Panc1 (cell line): Measurements from ENCODE around the gene MTSS2. TPM values are rescaled to one million over a fixed set of nuclear protein-coding genes. Genes with fewer than 3 reads are reported as not detected.

ENCODE experiments used
- ATAC-seq: fragments of 200-7000 bp; cut with Tn5 transposase; 2 replicates; pipeline ENCODE4 v1.9.1; 2020; ENCODE audit warnings: mild to moderate bottlenecking, moderate library complexity
- BruUV-seq: library from RNA; stranded (reverse); fragments of 400-500 nt; replicated peaks from 2 replicates; lab custom pipeline; 2021; lab: Mats Ljungman, UMichigan
- CTCF ChIA-PET: fragments of 300-600 bp; sonication (Branson Sonifier 250); formaldehyde crosslinking; loops from one replicate; lab custom pipeline; 2022; ENCODE audit warnings: antibody characterized with exemption; lab: Charles Lee
- POLR2A ChIA-PET: fragments of 300-600 bp; sonication (Branson Sonifier 250); formaldehyde crosslinking; loops from one replicate; lab custom pipeline; 2022; ENCODE audit warnings: antibody characterized with exemption; lab: Charles Lee
- DNase-seq: peaks from one replicate; pipeline ENCODE4 v3.0.0-alpha.2; 2010; ENCODE audit warnings: low read depth, low spot score
- H3K27ac ChIP-seq: 2 replicates; pipeline ENCODE4 v1.5.1; 2011; ENCODE audit warnings: mild to moderate bottlenecking, low read length, inconsistent platforms
- H3K27me3 ChIP-seq: fragments of 200-500 bp; sonication (Bioruptor generic); 2 replicates; pipeline ENCODE4 v1.6.0; 2014; ENCODE audit warnings: low read length, inconsistent platforms; ENCODE audit not compliant: control insufficient read depth, insufficient read depth
- H3K36me3 ChIP-seq: fragments of 200-500 bp; sonication (Bioruptor generic); 2 replicates; pipeline ENCODE4 v1.5.1; 2014; ENCODE audit warnings: inconsistent platforms, mild to moderate bottlenecking, low read length, moderate library complexity; ENCODE audit not compliant: control insufficient read depth, insufficient read depth
- H3K4me1 ChIP-seq: 2 replicates; pipeline ENCODE4 v1.5.1; 2011; ENCODE audit warnings: inconsistent platforms, mild to moderate bottlenecking, low read length, moderate library complexity; ENCODE audit not compliant: control insufficient read depth, insufficient read depth
- H3K4me3 ChIP-seq, 2 experiments: 2 replicates each; pipeline ENCODE4 v1.5.1; 2011 to 2012; ENCODE audit warnings: low read depth in 2 of 2, low read length in 2 of 2, mild to moderate bottlenecking in 2 of 2, inconsistent platforms in 1 of 2, moderate library complexity in 1 of 2
- H3K9me3 ChIP-seq: fragments of 200-500 bp; sonication (Bioruptor generic); 2 replicates; pipeline ENCODE4 v1.5.1; 2014; ENCODE audit warnings: low read depth, mild to moderate bottlenecking, inconsistent platforms, low read length, moderate library complexity; ENCODE audit not compliant: control insufficient read depth, insufficient read depth
- CTCF ChIP-seq: fragments of 450-650 bp; IDR thresholded peaks from 2 replicates; pipeline ENCODE4 v1.5.1; 2017; ENCODE audit warnings: mild to moderate bottlenecking
- POLR2AphosphoS5 ChIP-seq: IDR thresholded peaks from 2 replicates; pipeline ENCODE4 v1.6.1; 2012; ENCODE audit warnings: mild to moderate bottlenecking, low read depth, low read length, moderate library complexity
- REST ChIP-seq, 2 experiments: IDR thresholded peaks; 2 replicates each; pipeline ENCODE4 v1.6.1; 2011 to 2012; ENCODE audit warnings: low read depth in 2 of 2, control low read depth in 1 of 2, low read length in 1 of 2, mild to moderate bottlenecking in 1 of 2, moderate library complexity in 1 of 2; ENCODE audit not compliant: insufficient read depth in 1 of 2
- SIN3A ChIP-seq: IDR thresholded peaks from 2 replicates; pipeline ENCODE4 v1.6.1; 2012; ENCODE audit warnings: low read depth, mild to moderate bottlenecking, low read length, moderate library complexity, borderline replicate concordance; ENCODE audit not compliant: insufficient read depth
- TCF7L2 ChIP-seq: IDR thresholded peaks from 2 replicates; pipeline ENCODE4 v1.6.1; 2011; ENCODE audit warnings: mild to moderate bottlenecking, low read depth, low read length, inconsistent platforms
- in situ Hi-C: cut with HindIII; loops from 2 replicates; pipeline ENCODE4 v1.10.0; 2016; ENCODE audit warnings: low sequenced_read_pairs, low pct_unique_long_range_greater_than_20kb
- intact Hi-C: fragments of 100-400 bp; cut with micrococcal nuclease; formaldehyde crosslinking; loops from one replicate; pipeline ENCODE4 v1.10.0; 2022; ENCODE audit not compliant: unreplicated experiment
- total RNA-seq: library from RNA; stranded (reverse); gene quantifications from one replicate; pipeline ENCODE4 v1.2.1, GENCODE V29; 2021; ENCODE audit not compliant: unreplicated experiment

MTSS2 gene
- total RNA-seq, 1 experiment from 2014 or later = 55.7 TPM

GRCh38 chr16:70647441-70648359 is 38.2 kb downstream of the MTSS2 start:
- Histone ChIP-seq H3K27ac (no peak overlapping the region), H3K36me3 (no peaks in the 10 kb centered on the region), H3K9me3 (no peaks in the 10 kb centered on the region), H3K4me1 (no peaks in the 10 kb centered on the region; the same call in 1 of the 2 replicates), H3K27me3 (no peaks in the 10 kb centered on the region), H3K4me3 (no peak overlapping the region)
- ChIA-PET CTCF (interaction anchor here (0.6 kb wide), 1 partner anchor 266 kb away, joined by 10 read pairs; no protein-coding TSS in a partner anchor), POLR2A (no interaction called here)
- intact Hi-C loops = loop anchor here (10.0 kb wide), 1 partner anchor 53 kb away; no protein-coding TSS in a partner anchor
- TF ChIP-seq POLR2AphosphoS5 (no peak), SIN3A (no peak)
- BruUV-seq = no TSS peak
- in situ Hi-C loops = no loop called here
- ATAC-seq = no peak
- DNase-seq = no peak

DNA sequence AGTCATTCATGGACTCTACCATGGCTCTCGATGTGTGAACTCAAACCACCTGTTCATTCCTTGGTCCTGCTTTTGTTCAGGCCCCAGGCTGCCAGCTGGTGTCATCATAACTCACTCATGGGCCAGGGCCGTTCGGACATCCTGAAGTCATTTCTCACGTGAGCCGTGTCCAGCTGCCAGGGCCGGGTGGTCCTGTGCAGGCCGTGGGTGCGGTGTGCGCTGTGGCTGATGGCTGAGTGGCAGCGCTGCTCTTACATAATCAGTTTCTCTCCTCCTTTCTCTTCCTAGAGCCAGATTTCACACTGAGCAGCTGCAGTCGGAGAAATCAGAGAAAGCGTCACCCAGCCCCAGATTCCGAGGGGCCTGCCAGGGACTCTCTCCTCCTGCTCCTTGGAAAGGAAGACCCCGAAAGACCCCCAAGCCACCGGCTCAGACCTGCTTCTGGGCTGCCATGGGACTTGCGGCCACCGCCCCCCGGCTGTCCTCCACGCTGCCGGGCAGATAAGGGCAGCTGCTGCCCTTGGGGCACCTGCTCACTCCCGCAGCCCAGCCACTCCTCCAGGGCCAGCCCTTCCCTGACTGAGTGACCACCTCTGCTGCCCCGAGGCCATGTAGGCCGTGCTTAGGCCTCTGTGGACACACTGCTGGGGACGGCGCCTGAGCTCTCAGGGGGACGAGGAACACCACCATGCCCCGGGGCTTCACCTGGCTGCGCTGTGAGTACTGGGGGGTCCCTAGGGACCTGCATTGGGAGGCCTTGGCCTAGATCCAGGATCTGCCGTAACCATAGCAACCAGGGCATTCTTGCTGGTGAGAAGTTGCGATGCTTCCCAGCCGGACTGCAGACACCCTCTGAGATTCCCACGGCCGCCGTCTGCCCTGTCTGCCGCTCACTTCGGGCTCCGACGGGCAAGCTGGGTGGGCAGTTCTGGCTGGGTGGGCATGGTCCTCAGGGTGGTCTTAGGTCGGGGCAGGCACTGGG is 39.3 kb downstream of the MTSS2 start, which contains the start of gene IL34:
Gene IL34 (plus strand): TSS at position 300 of the 982 bp plus-strand sequence. CDS start 389 bp downstream, at position 689.
- no peak within 1 kb of the TSS for H3K27ac ChIP-seq
- no peaks in the 10 kb centered on the region for H3K9me3 ChIP-seq
- ChIA-PET POLR2A (interaction anchor here (0.7 kb wide), 1 partner anchor 20 kb away, joined by 3 read pairs; no protein-coding TSS in a partner anchor), CTCF (no interaction called here)
- BruUV-seq = no TSS peak
- H3K4me1 ChIP-seq = no peaks in the 10 kb centered on the region; the same call in 1 of the 2 replicates
- no peaks in the 10 kb centered on the region for H3K27me3 ChIP-seq
- in situ Hi-C loops (no loop called here), intact Hi-C loops (loop anchor here (10.0 kb wide), 1 partner anchor 52 kb away; no protein-coding TSS in a partner anchor)
- no peak within 1 kb of the TSS for H3K4me3 ChIP-seq
- TF ChIP-seq SIN3A (no peak), CTCF (no peak), REST (IDR thresholded peaks at IDR 0.05; ENCODE audit: insufficient read depth in 1 of 2, low read depth in 2 of 2, low read length in 1 of 2) (no peak), TCF7L2 (no peak), POLR2AphosphoS5 (no peak)
- ATAC-seq = no peak
- H3K36me3 ChIP-seq = no peaks in the 10 kb centered on the region
- DNase-seq = no peak
